PC-3 (cell line): ENCODE results near the gene HAO1. TPM values are rescaled to one million over a fixed set of nuclear protein-coding genes. Genes with fewer than 3 reads are reported as not detected.

Experiments
- ATAC-seq: fragments of 200-7000 bp; cut with Tn5 transposase; 2 replicates; pipeline ENCODE4 v1.9.1; 2020; ENCODE audit warnings: mild to moderate bottlenecking, moderate library complexity
- BruUV-seq: library from RNA; stranded (reverse); fragments of 400-500 nt; replicated peaks from 2 replicates; lab custom pipeline; 2021; lab: Mats Ljungman, UMichigan
- CTCF ChIA-PET: fragments of 300-600 bp; sonication (Branson Sonifier 250); formaldehyde crosslinking; loops from one replicate; lab custom pipeline; 2022; ENCODE audit warnings: antibody characterized with exemption; lab: Charles Lee
- POLR2A ChIA-PET: fragments of 300-600 bp; sonication (Branson Sonifier 250); formaldehyde crosslinking; loops from one replicate; lab custom pipeline; 2022; ENCODE audit warnings: antibody characterized with exemption; ENCODE audit not compliant: unreplicated experiment; lab: Charles Lee
- DNase-seq: peaks from one replicate; pipeline ENCODE4 v3.0.0-alpha.2; 2015
- H2AFZ ChIP-seq: fragments of 300-600 bp; sonication (generic); 2 replicates; pipeline ENCODE4 v1.6.0; 2016; ENCODE audit warnings: antibody characterized with exemption, low read length
- H3F3A ChIP-seq: fragments of 300-600 bp; sonication (generic); one replicate; pipeline ENCODE4 v1.6.0; 2017; ENCODE audit warnings: antibody characterized with exemption, low read length, control low read depth, mild to moderate bottlenecking; ENCODE audit not compliant: unreplicated experiment
- H3K27ac ChIP-seq: fragments of 300-600 bp; sonication (generic); 2 replicates; pipeline ENCODE4 v1.5.1; 2016; ENCODE audit warnings: mild to moderate bottlenecking, low read length
- H3K27me3 ChIP-seq: fragments of 300-600 bp; sonication (generic); 2 replicates; pipeline ENCODE4 v1.6.1; 2016; ENCODE audit warnings: low read length, mixed read lengths
- H3K36me3 ChIP-seq: fragments of 300-600 bp; sonication (generic); 2 replicates; pipeline ENCODE4 v1.6.1; 2016; ENCODE audit warnings: low read depth, mixed run types, low read length, mixed read lengths
- H3K4me1 ChIP-seq: fragments of 300-600 bp; sonication (generic); 2 replicates; pipeline ENCODE4 v1.5.1; 2016; ENCODE audit warnings: low read length; ENCODE audit not compliant: insufficient read depth
- H3K4me2 ChIP-seq: fragments of 300-600 bp; sonication (generic); 2 replicates; pipeline ENCODE4 v1.6.0; 2016; ENCODE audit warnings: low read length
- H3K4me3 ChIP-seq: fragments of 300-600 bp; sonication (generic); 2 replicates; pipeline ENCODE4 v1.5.1; 2016; ENCODE audit warnings: mild to moderate bottlenecking, low read length, mixed read lengths
- H3K79me2 ChIP-seq: fragments of 300-600 bp; sonication (generic); 2 replicates; pipeline ENCODE4 v1.6.1; 2017; ENCODE audit warnings: low read length, mixed read lengths
- H3K9ac ChIP-seq: fragments of 300-600 bp; sonication (generic); 2 replicates; pipeline ENCODE4 v1.6.0; 2016; ENCODE audit warnings: mild to moderate bottlenecking, low read length
- H3K9me2 ChIP-seq: fragments of 300-600 bp; sonication (generic); replicated peaks from 2 replicates; pipeline ENCODE4 v1.6.1; 2016; ENCODE audit warnings: mixed run types, low read length, mixed read lengths
- H3K9me3 ChIP-seq: fragments of 300-600 bp; sonication (generic); 2 replicates; pipeline ENCODE4 v1.6.1; 2016; ENCODE audit warnings: low read length, mixed read lengths
- H4K20me1 ChIP-seq: fragments of 300-600 bp; sonication (generic); 2 replicates; pipeline ENCODE4 v1.6.1; 2016; ENCODE audit warnings: low read length, mixed read lengths
- CTCF ChIP-seq: fragments of 300-600 bp; sonication (generic); conservative IDR thresholded peaks from 2 replicates; pipeline ENCODE4 v1.5.1; 2017; ENCODE audit warnings: antibody characterized with exemption, low read depth, mild to moderate bottlenecking, low read length
- EZH2 ChIP-seq: fragments of 300-600 bp; sonication (generic); IDR thresholded peaks from one replicate; pipeline ENCODE4 v1.6.1; 2017; ENCODE audit warnings: antibody characterized with exemption, mild to moderate bottlenecking, low read length; ENCODE audit not compliant: unreplicated experiment
- EZH2phosphoT487 ChIP-seq: fragments of 300-600 bp; sonication (generic); IDR thresholded peaks from 2 replicates; pipeline ENCODE4 v1.6.1; 2018; ENCODE audit warnings: mild to moderate bottlenecking, antibody characterized with exemption, low read length, borderline replicate concordance
- intact Hi-C: fragments of 100-400 bp; cut with micrococcal nuclease; formaldehyde crosslinking; loops from 2 replicates; pipeline ENCODE4 v1.9.0; 2023
- total RNA-seq: library from RNA; depleted of rRNA; stranded (reverse); fragments of >200 nt; gene quantifications from 2 replicates; pipeline ENCODE4 v1.2.3, GENCODE V29; 2014

HAO1 gene
- total RNA-seq, 1 experiment from 2014 or later, result 0.33 TPM

- Histone ChIP-seq H3K4me1 (peaks cover 7% of the 10 kb centered on the region), H3K27me3 (no peaks in the 10 kb centered on the region), H4K20me1 (no peaks in the 10 kb centered on the region), H3K4me3 (no peak overlapping the region), H3K9me3 (no peaks in the 10 kb centered on the region), H3K4me2 (no peak overlapping the region), H3K9me2 (no peaks in the 10 kb centered on the region), H3K9ac (no peak overlapping the region), H3F3A (no peaks in the 10 kb centered on the region), H3K27ac (no peak overlapping the region), H3K36me3 (no peaks in the 10 kb centered on the region), H2AFZ (no peak overlapping the region), H3K79me2 (no peaks in the 10 kb centered on the region)
- no TSS peak for BruUV-seq
- CTCF ChIA-PET, result no interaction called here
- POLR2A ChIA-PET, result no interaction called here
- ATAC-seq, result no peak
- intact Hi-C loops, result no loop called here
- no peak for TF ChIP-seq EZH2
- no peak for TF ChIP-seq EZH2phosphoT487
- TF ChIP-seq CTCF, result no peak
- DNase-seq, result no peak
These were observed 37.5 kb upstream of the HAO1 start for GRCh38 chr20:7977709-7978108.

- Histone ChIP-seq H3K9ac (no peak overlapping the region), H3K4me2 (no peak overlapping the region), H2AFZ (no peak overlapping the region), H4K20me1 (no peaks in the 10 kb centered on the region), H3K79me2 (no peaks in the 10 kb centered on the region), H3K36me3 (no peaks in the 10 kb centered on the region), H3K4me1 (peaks cover 7% of the 10 kb centered on the region), H3K9me3 (no peaks in the 10 kb centered on the region), H3K27ac (no peak overlapping the region), H3F3A (no peaks in the 10 kb centered on the region), H3K4me3 (no peak overlapping the region), H3K9me2 (no peaks in the 10 kb centered on the region), H3K27me3 (no peaks in the 10 kb centered on the region)
- DNase-seq (no peak), ATAC-seq (no peak)
- no TSS peak for BruUV-seq
- TF ChIP-seq EZH2phosphoT487 (no peak), CTCF (no peak), EZH2 (no peak)
- intact Hi-C loops, result no loop called here
- POLR2A ChIA-PET, result no interaction called here
- CTCF ChIA-PET, result no interaction called here
These were observed 35.7 kb upstream of the HAO1 start for GRCh38 chr20:7975851-7976414.

- no peak for ATAC-seq
- Histone ChIP-seq H3K4me3 (no peak overlapping the region), H3K4me2 (no peak overlapping the region), H3K9me2 (no peaks in the 10 kb centered on the region), H3K4me1 (no peaks in the 10 kb centered on the region), H3K36me3 (no peaks in the 10 kb centered on the region), H2AFZ (no peak overlapping the region), H4K20me1 (no peaks in the 10 kb centered on the region), H3K79me2 (no peaks in the 10 kb centered on the region), H3K9me3 (no peaks in the 10 kb centered on the region), H3K27ac (no peak overlapping the region), H3K9ac (no peak overlapping the region), H3K27me3 (no peaks in the 10 kb centered on the region), H3F3A (no peaks in the 10 kb centered on the region)
- CTCF ChIA-PET, result no interaction called here
- no peak for DNase-seq
- no TSS peak for BruUV-seq
- intact Hi-C loops, result no loop called here
- POLR2A ChIA-PET, result interaction anchor here (0.6 kb wide), 1 partner anchor 231 kb away, joined by 3 read pairs; no protein-coding TSS in a partner anchor
- TF ChIP-seq EZH2 (no peak), CTCF (no peak), EZH2phosphoT487 (no peak)
These were observed 34.7 kb upstream of the HAO1 start for GRCh38 chr20:7974785-7975435.
